ENCODE data around the gene NPR2.

Gene NPR2

GRCh38 chr9:35834260-35835215 is 43.1 kb downstream of the NPR2 start:
- no peak for DNase-seq

GRCh38 chr9:35835216-35835632 is 43.8 kb downstream of the NPR2 start:
- no peak for DNase-seq

DNA sequence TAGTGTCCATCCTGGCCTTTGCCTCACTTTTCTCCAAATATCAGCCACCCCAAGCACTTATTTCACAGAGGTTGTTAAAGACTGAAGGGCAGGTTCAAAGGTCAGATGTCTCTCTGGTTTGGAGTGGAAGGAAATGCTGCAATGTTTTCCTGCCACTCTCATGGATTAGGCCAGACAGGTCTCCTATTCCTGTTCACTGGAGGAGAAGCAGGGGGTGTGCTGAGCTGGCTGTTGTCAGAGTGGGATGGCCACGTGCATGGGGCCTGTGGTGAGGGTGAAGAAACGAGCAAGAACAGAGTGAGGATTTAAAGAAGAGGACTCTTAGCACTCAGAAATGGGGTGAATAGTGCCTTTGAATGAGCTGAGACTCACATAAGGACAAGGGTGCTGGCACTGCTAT is 44.4 kb downstream of the NPR2 start:
- DNase-seq = no peak

GRCh38 chr9:35836595-35836994 is 45.2 kb downstream of the NPR2 start:
- DNase-seq = no peak

DNA sequence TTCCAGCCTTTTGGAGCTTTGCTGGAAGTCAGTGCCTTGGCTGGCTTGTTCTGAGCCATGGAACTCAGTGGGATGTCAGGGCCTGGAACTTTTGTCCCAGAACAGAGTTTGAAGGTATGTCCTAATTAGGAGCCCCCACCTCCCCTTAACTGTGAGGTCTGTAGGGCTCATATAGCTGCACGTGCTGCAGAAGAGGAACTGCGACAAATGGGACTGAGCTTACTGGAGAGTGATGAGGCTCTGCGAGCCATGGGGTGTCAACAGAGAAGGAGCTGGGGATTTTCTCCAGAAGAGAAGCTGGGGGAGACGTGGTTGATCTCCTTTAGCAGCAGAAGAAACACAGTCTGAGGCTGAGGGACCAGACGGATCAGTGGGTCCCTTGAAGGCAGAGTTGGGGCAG is 48.5 kb downstream of the NPR2 start:
- no peak for DNase-seq

- no peak for DNase-seq
These were observed 49.7 kb downstream of the NPR2 start for GRCh38 chr9:35840881-35841644.

DNA sequence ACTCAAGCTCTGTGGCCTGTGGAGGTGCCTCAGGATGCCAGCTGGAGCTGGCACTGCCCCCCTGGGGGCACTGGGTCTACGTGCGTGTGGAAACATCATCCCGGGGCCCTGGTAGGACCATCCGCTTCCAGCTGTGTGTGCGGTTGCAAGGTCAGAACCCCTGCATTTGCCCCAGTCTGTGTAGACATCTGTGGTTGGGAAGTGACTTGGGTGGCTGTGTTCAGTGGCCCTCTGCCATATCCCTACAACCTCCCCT is 50.2 kb downstream of the NPR2 start:
- no peak for DNase-seq

DNA sequence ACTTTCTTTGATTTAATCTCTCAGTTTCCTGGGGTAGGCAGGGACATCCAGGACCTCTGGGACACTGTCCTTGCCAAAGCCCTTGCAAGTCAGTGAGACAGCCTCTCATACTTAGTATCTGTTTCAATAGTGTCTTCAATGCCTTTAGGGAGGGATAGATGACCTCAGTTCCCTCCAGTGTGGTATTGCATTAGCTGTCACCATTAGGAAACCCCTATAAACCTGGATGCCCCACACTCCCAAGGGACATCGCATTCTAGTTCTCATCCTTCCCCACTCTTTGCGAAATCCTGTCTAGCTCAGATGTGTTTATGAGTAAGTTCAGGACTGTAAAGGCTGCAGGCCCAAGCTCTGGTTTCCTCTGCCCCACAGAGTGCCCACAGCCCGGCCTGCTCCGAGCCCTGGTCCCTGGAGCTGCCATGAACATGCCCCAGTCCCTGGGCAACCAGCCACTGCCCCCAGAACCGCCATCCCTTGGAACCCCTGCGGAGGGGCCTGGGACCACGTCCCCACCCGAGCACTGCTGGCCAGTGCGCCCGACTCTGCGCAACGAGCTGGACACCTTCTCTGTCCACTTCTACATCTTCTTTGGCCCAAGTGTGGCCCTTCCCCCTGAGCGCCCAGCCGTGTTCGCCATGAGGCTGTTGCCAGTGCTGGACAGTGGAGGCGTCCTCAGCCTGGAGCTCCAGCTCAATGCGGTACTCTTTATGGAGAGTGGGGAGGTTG is 50.8 kb downstream of the NPR2 start:
- DNase-seq = no peak

DNA sequence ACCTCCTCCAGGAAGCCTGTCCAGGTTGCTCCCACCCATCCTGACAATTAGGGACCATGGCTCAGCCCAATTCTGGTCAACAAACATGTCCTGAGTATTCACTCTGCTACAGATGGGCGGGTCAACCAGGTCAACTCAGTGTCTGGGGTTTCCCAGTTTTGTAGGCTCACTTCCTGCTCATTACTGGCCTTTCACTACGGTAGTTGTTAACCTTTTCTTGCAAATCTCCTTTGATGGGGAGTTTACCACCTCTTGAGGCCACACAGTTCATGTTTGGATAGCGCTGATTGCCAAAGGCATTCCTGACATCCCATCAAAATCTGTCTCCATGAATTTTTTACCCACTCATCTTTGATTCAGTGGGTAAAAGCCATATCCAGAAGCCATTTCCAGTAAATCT is 51.4 kb downstream of the NPR2 start:
- DNase-seq = no peak

DNA sequence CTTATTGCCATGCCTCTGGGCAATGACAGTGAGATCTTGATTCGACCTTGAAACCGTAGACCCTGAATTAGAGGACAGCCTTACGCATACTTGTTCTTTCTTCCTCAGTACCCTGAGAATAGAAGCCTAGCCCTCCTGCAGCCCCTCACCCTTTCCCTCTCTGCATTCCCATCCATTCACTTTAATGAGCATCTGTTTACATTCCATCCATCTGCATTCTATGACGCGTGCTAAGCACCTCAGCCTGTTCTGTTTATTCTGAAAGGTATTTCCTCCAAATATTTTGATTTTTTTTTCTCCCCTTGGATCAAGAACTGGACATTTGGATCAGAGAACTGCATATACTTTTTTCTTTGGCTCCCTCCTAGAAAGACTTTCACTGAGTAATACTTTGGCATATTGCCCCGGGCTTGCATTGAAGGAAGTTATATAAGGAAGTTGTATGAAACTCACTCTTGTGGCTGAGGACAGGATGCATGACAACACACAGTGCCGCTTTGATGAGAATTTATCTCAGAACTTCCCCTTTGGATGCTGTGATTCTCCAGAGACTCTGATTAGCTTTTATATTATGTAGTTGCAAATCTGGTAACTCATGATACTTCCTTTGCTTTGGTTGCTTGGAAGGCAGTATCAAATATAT is 53.4 kb downstream of the NPR2 start:
- DNase-seq = peak; percentile 57

GRCh38 chr9:35845824-35846771 is 54.7 kb downstream of the NPR2 start:
- no peak for DNase-seq

DNA sequence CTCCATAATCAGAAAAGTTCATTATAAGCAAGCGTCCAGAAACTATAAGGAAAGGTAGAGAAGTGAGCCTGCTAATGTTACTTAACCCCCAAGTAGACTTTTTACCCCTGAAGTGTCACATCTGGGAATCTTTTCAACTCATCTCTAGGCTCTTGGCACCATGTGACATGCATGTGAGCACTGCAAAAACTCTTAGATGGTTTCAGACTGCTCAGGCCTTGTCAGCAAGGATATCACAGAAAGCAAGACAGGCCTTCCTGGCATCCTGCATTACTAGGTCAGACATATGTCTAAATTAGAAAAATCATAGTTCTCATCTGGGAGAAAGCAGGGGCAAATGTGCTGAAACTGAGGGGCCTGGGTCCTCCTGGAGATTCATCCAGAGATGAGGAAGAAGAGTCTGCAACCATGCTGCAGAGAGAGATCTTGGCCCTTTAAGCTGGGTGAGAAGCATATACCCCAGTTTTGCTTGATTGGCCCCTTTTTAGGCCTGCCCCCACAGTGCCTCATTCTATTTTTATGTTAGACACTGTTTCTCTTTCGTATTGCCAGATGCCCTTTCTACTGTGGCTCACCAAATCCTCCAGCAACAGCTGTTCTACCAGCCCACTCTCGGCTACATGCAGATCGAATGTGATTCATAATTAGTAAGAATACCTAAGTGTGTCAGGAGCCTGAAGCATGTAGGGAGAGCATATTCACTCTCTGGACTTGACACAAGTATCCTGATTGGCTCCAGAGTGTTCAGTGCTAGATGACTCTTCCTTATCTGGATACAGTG is 56.6 kb downstream of the NPR2 start:
- no peak for DNase-seq

DNA sequence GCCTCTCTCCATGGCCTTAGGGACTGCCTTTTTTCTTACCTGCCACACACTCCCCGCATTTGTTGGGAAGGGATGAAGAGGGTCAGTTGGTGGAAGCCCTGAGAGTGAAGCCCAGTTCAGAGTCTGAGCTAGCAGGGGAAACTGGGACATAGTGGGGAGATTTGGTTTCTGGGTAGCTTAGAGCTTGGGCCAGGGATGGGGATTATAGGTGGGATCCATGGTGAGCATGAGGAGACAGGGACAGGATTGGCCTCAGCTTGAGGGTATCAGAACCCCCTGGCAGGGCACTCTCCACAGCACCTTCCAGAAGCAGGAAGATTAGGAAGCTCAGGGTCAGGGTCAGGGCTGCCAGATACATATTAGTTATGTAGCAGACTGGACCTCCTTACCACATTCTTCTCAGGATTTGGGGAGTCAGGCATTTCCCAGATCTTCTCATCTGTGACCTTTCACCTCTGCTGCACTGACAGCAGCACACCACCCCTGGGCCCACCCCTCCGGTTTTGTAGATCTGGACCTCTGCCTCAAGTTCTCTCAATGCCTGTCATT is 61.0 kb downstream of the NPR2 start:
- no peak for DNase-seq

- DNase-seq = no peak
These were observed 61.8 kb downstream of the NPR2 start for GRCh38 chr9:35852876-35853865.

DNA sequence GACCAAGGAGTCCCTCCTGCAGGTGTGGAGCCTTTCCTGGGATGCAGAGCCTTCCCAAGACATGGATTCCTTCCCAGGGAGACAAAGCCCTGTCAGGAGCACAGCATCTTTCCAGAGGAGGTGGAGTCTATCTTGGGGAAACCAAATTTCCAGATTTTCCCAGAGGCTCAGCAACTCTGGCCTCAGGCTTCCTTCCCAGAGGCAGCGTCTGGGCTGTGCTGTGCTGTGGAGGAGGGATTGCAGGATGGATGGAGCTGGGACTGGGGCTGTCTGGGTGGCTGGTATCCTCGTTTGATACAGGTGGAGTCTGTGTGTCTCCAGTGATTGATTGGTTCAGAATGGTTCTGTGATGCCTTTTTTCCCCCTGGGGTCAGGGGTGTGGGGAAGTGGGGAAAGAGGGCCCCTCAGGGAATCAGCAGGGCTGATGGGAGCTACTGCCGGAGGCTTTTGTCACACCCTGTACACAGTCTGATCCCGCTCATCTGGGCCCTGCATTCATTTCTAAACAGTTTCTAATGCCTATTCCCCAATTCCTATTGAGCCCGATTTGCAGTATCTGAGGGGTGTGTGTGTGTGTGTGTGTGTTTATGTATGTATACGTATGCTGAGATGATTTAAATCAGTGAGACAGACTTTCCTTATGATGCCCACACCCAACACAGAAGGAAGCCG is 62.8 kb downstream of the NPR2 start:
- no peak for DNase-seq

DNA sequence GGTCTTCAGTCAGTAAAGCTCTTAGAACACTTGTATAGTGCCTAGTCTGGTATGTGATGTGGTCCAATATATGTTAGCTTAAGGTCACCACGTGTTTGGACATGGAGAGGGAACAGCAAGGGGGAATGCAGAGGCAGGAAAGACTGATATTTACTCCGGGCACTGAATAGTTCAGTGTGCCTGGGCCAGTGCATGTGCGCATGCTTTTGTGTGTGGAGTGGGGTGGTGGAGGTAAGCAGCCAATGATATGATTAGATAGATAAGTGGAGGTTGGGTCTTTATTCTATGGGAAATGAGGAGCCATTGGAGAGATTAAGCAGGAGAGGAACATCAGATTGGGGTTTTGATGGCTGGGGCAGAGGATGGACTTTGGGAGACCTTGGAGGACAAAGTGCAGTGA is 64.8 kb downstream of the NPR2 start:
- DNase-seq = no peak

DNA sequence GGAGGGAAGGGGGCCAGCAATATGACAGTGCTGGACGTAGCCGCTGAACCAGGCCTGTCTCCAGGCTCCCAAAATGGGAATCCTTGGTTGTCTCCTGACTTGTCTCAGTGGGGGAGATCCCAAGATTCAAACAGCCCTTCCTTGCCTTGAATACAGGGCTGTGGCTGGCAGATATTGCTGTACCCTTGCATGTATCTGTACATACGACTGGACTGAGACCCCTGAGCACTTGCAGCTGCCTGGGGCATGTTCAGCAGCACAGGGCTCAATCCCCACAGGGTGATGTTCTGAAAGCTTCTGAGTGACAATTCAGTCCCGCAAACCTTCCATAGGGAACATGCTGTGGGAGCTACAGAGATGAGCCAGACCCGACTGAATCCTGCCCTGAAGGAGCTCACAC is 65.5 kb downstream of the NPR2 start:
- no peak for DNase-seq

GRCh38 chr9:35858458-35858857 is 67.1 kb downstream of the NPR2 start:
- DNase-seq = no peak
